IgD-negative memory B cell (primary cell): Measurements from ENCODE around the gene ATG7. TPM values are rescaled to one million over a fixed set of nuclear protein-coding genes. Genes with fewer than 3 reads are reported as not detected.
A peak's percentile ranks its signal among the peaks of the same experiment; 100 is the strongest.

Source experiments
- H3K27ac Mint-ChIP-seq, 3 donors: one replicate each; pipeline ENCODE4 v1.8.0; 2020 to 2022; ENCODE audit warnings: mild to moderate bottlenecking in 3 of 3, mixed read lengths in 3 of 3, moderate library complexity in 1 of 3
- H3K27me3 Mint-ChIP-seq: one replicate; pipeline ENCODE4 v1.8.0; 2021; ENCODE audit warnings: mixed read lengths
- H3K36me3 Mint-ChIP-seq: one replicate; pipeline ENCODE4 v1.8.0; 2020; ENCODE audit warnings: mild to moderate bottlenecking, mixed read lengths
- H3K4me1 Mint-ChIP-seq, 3 donors: one replicate each; pipeline ENCODE4 v1.8.0; 2020 to 2022; ENCODE audit warnings: mixed read lengths in 3 of 3, mild to moderate bottlenecking in 1 of 3
- H3K4me3 Mint-ChIP-seq, 4 donors: one replicate each; pipeline ENCODE4 v1.8.0; 2020 to 2022; ENCODE audit warnings: mild to moderate bottlenecking in 4 of 4, mixed read lengths in 4 of 4, moderate library complexity in 3 of 4
- H3K9me3 Mint-ChIP-seq, 3 donors: one replicate each; pipeline ENCODE4 v1.8.0; 2020 to 2021; ENCODE audit warnings: mixed read lengths in 3 of 3, mild to moderate bottlenecking in 1 of 3
- polyA plus RNA-seq: library from polyadenylated mRNA; unstranded; fragments of 300-500 nt; fragmentation: Illumina TruSeq; gene quantifications from one replicate; pipeline ENCODE4 v1.2.3, GENCODE V29; 2021

The ATG7 gene
- polyA plus RNA-seq, 1 donor from 2014 or later = 18.1 TPM

- H3K36me3 Mint-ChIP-seq = peaks cover 20% of the 10 kb centered on the region
- peaks cover 28 to 42% (median 39%) of the 10 kb centered on the region in 3 donors for H3K4me1 Mint-ChIP-seq
- H3K27ac Mint-ChIP-seq = peak overlapping the region in 1 of 3 donors; percentile 25
- H3K9me3 Mint-ChIP-seq = peaks cover 0 to 11% (median 0%) of the 10 kb centered on the region in 3 donors
- H3K27me3 Mint-ChIP-seq = peaks cover 2% of the 10 kb centered on the region
- H3K4me3 Mint-ChIP-seq = peak overlapping the region in 1 of 4 donors; percentile 59
These were observed 3.7 kb downstream of the ATG7 start for GRCh38 chr3:11275926-11276325.

DNA sequence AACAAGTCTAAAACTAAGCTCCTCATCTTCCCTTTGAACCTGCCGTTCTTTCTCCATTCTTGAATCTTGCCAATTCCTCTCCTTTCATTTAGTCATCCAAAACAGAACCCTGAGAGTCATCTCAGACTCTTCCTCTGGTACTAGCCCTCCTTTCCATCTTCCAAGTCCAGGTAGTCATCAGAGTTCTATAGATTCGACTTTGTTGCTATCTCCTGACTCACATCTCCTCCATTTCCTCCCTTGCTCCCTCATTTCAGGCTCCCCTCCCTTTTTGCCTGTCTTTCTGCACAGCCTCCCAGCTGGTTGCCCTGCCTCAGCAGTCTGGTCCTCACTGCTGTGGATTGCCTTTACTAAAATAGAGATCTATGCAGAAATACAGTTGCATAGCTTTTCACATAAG, 4.7 kb downstream of the ATG7 start:
- Mint-ChIP-seq H3K36me3 (peaks cover 20% of the 10 kb centered on the region), H3K4me1 (peaks cover 28 to 40% (median 35%) of the 10 kb centered on the region in 3 donors)

DNA sequence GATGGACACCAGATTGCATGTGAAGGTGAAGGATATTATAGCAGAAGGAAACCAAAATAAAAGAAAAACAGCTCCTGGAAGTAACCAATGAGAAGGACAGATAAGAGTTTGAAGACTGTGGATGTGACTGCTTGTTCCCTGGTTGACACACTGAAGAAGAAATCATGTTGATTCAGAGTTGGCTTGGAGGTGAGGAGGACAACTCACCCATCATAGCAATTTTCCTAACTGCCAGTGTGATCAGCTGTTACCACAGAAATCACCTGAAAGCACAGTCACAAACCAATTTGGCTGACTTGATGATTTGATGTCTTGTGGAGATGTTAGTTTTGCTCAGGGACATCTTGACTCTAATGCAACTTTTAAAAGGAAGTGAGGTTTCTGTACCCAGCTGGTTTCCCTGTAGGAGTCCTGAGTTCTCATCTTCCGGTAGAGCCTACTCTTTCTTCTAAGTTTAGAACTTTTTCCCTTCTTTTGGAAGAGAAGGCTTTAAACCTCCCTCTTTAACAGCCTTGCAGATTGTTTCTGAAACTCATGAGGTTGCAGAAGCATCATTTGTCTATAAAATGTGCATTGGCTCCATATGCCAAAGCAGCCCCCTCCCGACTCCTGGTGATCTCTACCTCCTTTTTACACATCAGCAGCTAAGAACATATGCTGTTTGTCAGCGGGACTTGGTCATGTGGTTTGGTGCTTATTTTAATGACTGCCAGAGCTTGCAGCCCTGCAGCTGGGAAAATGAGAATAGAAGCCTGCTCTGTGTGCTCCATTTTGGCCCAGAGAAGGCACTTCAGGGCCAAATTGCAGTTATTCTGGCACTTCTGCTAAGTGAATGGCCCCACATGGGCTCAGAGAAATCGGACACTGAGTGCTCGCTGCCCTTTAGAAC, 10.3 kb downstream of the ATG7 start:
- Mint-ChIP-seq H3K9me3 (no peaks in the 10 kb centered on the region), H3K27me3 (peaks cover 2% of the 10 kb centered on the region), H3K36me3 (peaks cover 3% of the 10 kb centered on the region), H3K4me1 (peaks cover 6 to 23% (median 13%) of the 10 kb centered on the region in 3 donors), H3K27ac (no peak overlapping the region), H3K4me3 (peak overlapping the region in 1 of 4 donors; percentile 7)

More for the DNA sequence above, 4.7 kb downstream of the ATG7 start:
- H3K4me3 Mint-ChIP-seq = peak overlapping the region in 2 of 4 donors; percentile 59 to 64
- peaks cover 2% of the 10 kb centered on the region for H3K27me3 Mint-ChIP-seq
- H3K27ac Mint-ChIP-seq = peak overlapping the region in 1 of 3 donors; percentile 72
- peaks cover 0 to 11% (median 0%) of the 10 kb centered on the region in 3 donors for H3K9me3 Mint-ChIP-seq

- H3K9me3 Mint-ChIP-seq = no peaks in the 10 kb centered on the region
- H3K4me1 Mint-ChIP-seq = peaks cover 10 to 29% (median 19%) of the 10 kb centered on the region in 3 donors
- peak overlapping the region in 1 of 4 donors; percentile 7 for H3K4me3 Mint-ChIP-seq
- H3K36me3 Mint-ChIP-seq = no peaks in the 10 kb centered on the region
- H3K27me3 Mint-ChIP-seq = peaks cover 2% of the 10 kb centered on the region
- H3K27ac Mint-ChIP-seq = no peak overlapping the region
These were observed 10.9 kb downstream of the ATG7 start for GRCh38 chr3:11283139-11283475.

DNA sequence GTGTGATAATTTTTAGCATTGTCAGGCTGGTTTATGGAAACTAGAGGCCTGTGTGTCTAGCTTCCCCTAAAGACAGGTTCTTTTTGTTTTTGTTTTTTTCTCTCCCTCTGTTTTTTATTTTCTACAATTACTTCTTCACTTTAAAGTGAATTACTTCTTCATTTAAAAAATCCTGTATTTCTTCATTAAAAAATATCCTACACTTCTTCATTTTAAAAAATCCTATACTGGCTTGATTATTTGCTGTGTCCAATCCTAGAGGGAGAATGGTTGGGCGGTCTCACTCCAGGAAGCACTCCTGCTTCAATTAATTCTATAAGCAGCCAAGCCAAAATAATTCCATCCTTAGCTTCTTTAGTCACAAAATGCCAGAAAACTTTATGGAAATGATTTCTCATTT, 11.8 kb downstream of the ATG7 start:
- Mint-ChIP-seq H3K27me3 (peaks cover 2% of the 10 kb centered on the region), H3K27ac (no peak overlapping the region), H3K36me3 (no peaks in the 10 kb centered on the region), H3K9me3 (no peaks in the 10 kb centered on the region), H3K4me3 (no peak overlapping the region), H3K4me1 (peaks cover 18 to 37% (median 25%) of the 10 kb centered on the region in 3 donors)

GRCh38 chr3:11285471-11285870, 13.3 kb downstream of the ATG7 start:
- no peaks in the 10 kb centered on the region for H3K9me3 Mint-ChIP-seq
- peaks cover 2% of the 10 kb centered on the region for H3K27me3 Mint-ChIP-seq
- H3K4me3 Mint-ChIP-seq = no peak overlapping the region
- H3K4me1 Mint-ChIP-seq = peaks cover 32 to 46% (median 39%) of the 10 kb centered on the region in 3 donors
- H3K36me3 Mint-ChIP-seq = no peaks in the 10 kb centered on the region
- no peak overlapping the region for H3K27ac Mint-ChIP-seq

DNA sequence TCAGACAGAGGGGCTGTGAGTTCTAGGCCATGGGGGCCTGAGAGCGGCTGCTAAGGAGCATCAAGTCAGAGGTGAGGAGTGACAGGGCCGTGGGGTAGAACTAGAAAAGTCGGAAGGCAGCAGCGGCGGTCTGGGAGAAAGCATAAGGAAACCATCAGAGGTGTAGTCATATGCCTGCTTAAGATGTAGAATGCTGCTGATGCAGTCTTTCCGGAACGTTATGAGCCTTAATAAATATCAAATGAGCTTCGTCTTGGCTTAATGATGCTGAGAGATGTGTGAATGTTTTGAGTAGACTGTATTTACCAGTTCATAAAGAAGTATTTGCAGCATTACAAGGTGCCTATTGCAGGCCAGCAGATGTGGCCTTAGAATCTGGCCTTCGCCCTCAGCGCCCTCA, 15.2 kb downstream of the ATG7 start:
- H3K27ac Mint-ChIP-seq = peak overlapping the region; percentile 10 to 98 (median 81)
- no peaks in the 10 kb centered on the region for H3K36me3 Mint-ChIP-seq
- peaks cover 44 to 54% (median 51%) of the 10 kb centered on the region in 3 donors for H3K4me1 Mint-ChIP-seq
- H3K27me3 Mint-ChIP-seq = peaks cover 2% of the 10 kb centered on the region
- H3K4me3 Mint-ChIP-seq = peak overlapping the region in 2 of 4 donors; percentile 12 to 85
- no peaks in the 10 kb centered on the region for H3K9me3 Mint-ChIP-seq

GRCh38 chr3:11288021-11288491, 15.9 kb downstream of the ATG7 start:
- H3K4me1 Mint-ChIP-seq = peaks cover 44 to 53% (median 48%) of the 10 kb centered on the region in 3 donors
- peaks cover 2% of the 10 kb centered on the region for H3K27me3 Mint-ChIP-seq
- H3K36me3 Mint-ChIP-seq = no peaks in the 10 kb centered on the region
- H3K9me3 Mint-ChIP-seq = no peaks in the 10 kb centered on the region
- H3K27ac Mint-ChIP-seq = peak overlapping the region; percentile 17 to 98 (median 81)
- H3K4me3 Mint-ChIP-seq = peak overlapping the region in 2 of 4 donors; percentile 28 to 58

GRCh38 chr3:11288786-11289637, 16.8 kb downstream of the ATG7 start:
- no peaks in the 10 kb centered on the region for H3K9me3 Mint-ChIP-seq
- peaks cover 44 to 53% (median 47%) of the 10 kb centered on the region in 3 donors for H3K4me1 Mint-ChIP-seq
- H3K4me3 Mint-ChIP-seq = peak overlapping the region; percentile 58 to 88 (median 77)
- H3K27me3 Mint-ChIP-seq = peaks cover 2% of the 10 kb centered on the region
- no peaks in the 10 kb centered on the region for H3K36me3 Mint-ChIP-seq
- H3K27ac Mint-ChIP-seq = peak overlapping the region; percentile 81 to 98 (median 98)

- H3K4me1 Mint-ChIP-seq = peaks cover 44 to 52% (median 47%) of the 10 kb centered on the region in 3 donors
- no peaks in the 10 kb centered on the region for H3K9me3 Mint-ChIP-seq
- H3K27ac Mint-ChIP-seq = peak overlapping the region; percentile 81 to 98 (median 98)
- peak overlapping the region; percentile 21 to 88 (median 72) for H3K4me3 Mint-ChIP-seq
- peaks cover 2% of the 10 kb centered on the region for H3K27me3 Mint-ChIP-seq
- peaks cover under 1% of the 10 kb centered on the region for H3K36me3 Mint-ChIP-seq
These were observed 17.7 kb downstream of the ATG7 start for GRCh38 chr3:11289864-11290263.

GRCh38 chr3:11290743-11291680, 18.8 kb downstream of the ATG7 start:
- Mint-ChIP-seq H3K36me3 (peaks cover 2% of the 10 kb centered on the region), H3K4me1 (peaks cover 46 to 53% (median 47%) of the 10 kb centered on the region in 3 donors), H3K4me3 (peak overlapping the region in 3 of 4 donors; percentile 35 to 87 (median 49)), H3K27me3 (peaks cover 2% of the 10 kb centered on the region), H3K27ac (peak overlapping the region; percentile 81 to 98 (median 98)), H3K9me3 (no peaks in the 10 kb centered on the region)

DNA sequence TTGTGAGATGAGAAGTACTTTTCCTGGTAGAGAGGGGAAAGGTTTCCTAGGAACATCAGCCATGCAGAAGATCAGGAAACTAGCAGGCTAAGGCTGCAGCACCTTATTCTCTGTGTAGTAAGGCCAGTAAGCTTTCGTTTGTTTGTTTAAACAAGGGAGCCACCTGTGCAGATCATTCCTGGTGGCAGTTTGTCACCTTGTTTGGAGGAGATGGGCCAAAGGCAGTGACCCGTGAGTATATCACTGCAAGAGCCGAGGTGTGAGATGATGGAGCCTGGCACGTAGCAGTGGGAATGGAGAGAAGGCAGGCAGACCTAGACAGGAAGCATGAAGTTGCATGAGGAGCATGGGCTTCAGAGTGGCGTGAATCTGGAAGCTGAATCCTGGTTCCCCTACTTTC, 19.6 kb downstream of the ATG7 start:
- H3K4me1 Mint-ChIP-seq = peaks cover 49 to 52% (median 50%) of the 10 kb centered on the region in 3 donors
- peak overlapping the region in 1 of 4 donors; percentile 34 for H3K4me3 Mint-ChIP-seq
- H3K36me3 Mint-ChIP-seq = peaks cover 4% of the 10 kb centered on the region
- no peaks in the 10 kb centered on the region for H3K9me3 Mint-ChIP-seq
- peak overlapping the region; percentile 42 to 98 (median 81) for H3K27ac Mint-ChIP-seq
- peaks cover 2% of the 10 kb centered on the region for H3K27me3 Mint-ChIP-seq

- H3K27ac Mint-ChIP-seq = no peak overlapping the region
- no peaks in the 10 kb centered on the region for H3K27me3 Mint-ChIP-seq
- no peak overlapping the region for H3K4me3 Mint-ChIP-seq
- no peaks in the 10 kb centered on the region for H3K9me3 Mint-ChIP-seq
- H3K36me3 Mint-ChIP-seq = peaks cover 12% of the 10 kb centered on the region
- H3K4me1 Mint-ChIP-seq = peaks cover 6 to 8% (median 7%) of the 10 kb centered on the region in 3 donors
These were observed 24.9 kb downstream of the ATG7 start for GRCh38 chr3:11297126-11297525.

- Mint-ChIP-seq H3K36me3 (peaks cover 14% of the 10 kb centered on the region), H3K4me1 (peaks cover 4 to 6% (median 6%) of the 10 kb centered on the region in 3 donors), H3K27ac (peak overlapping the region in 2 of 3 donors; percentile 48 to 50), H3K27me3 (no peaks in the 10 kb centered on the region), H3K4me3 (peak overlapping the region in 1 of 4 donors; percentile 83), H3K9me3 (no peaks in the 10 kb centered on the region)
These were observed 28.8 kb downstream of the ATG7 start for GRCh38 chr3:11300970-11301369.
